ENCODE data around the gene KLHL7.

DNA sequence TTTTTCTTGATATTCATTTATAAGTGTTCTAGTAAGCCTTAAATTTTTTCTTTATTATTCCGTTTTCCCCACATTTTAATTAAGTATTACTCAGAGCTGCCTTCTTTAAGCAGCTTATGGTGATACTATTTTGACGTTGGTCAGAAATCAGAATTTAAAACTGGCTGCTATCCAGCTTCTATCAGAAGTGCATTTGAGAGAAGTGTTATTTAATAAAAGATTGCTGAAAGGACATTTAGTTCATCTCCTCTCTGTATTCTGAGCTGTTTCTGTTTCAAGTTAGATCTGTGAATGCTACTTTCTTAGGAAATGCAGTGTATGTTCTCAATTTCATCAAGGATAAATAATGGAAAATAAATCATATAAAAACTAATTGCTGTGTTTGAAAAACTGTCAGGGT, 17.4 kb downstream of the KLHL7 start:
- TF ChIP-seq, protein P1, sequence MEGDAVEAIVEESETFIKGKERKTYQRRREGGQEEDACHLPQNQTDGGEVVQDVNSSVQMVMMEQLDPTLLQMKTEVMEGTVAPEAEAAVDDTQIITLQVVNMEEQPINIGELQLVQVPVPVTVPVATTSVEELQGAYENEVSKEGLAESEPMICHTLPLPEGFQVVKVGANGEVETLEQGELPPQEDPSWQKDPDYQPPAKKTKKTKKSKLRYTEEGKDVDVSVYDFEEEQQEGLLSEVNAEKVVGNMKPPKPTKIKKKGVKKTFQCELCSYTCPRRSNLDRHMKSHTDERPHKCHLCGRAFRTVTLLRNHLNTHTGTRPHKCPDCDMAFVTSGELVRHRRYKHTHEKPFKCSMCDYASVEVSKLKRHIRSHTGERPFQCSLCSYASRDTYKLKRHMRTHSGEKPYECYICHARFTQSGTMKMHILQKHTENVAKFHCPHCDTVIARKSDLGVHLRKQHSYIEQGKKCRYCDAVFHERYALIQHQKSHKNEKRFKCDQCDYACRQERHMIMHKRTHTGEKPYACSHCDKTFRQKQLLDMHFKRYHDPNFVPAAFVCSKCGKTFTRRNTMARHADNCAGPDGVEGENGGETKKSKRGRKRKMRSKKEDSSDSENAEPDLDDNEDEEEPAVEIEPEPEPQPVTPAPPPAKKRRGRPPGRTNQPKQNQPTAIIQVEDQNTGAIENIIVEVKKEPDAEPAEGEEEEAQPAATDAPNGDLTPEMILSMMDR (IDR thresholded peaks at IDR 0.05): no peak
- no peak for TF ChIP-seq POLR2AphosphoS5 (IDR thresholded peaks at IDR 0.05)
- no peak for TF ChIP-seq EP300 (IDR thresholded peaks at IDR 0.05; ENCODE audit: low read depth)
- TF ChIP-seq POLR2A (IDR thresholded peaks at IDR 0.05): no peak
